ENCODE data around the gene NUP93. TPM values are rescaled to one million over a fixed set of nuclear protein-coding genes. Genes with fewer than 3 reads are reported as not detected.
"Not testable (repeated sequence)": the region's sequence is repeated elsewhere in the genome, so short reads cannot be mapped to it uniquely, and the experiment has no call there.

Gene NUP93
- total RNA-seq, 1 donor from 2014 or later = 57.0 TPM

DNA sequence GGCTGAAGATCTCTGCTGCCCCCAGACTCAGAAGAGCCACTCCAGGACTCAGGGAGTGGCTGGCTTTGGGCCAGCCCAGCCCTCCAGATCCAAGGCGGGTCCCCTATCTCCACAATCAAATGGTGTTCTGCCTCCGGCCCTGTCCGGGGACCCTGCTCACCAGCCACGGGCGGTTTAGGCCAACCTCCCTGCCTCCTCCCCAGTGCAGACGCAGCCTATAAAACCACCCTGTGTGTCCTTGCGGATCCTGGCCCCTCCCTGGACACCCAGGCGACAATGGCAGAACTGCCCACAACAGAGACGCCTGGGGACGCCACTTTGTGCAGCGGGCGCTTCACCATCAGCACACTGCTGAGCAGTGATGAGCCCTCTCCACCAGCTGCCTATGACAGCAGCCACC lies 135.0 kb downstream of the NUP93 start, which contains the start of gene SLC12A3:
Gene SLC12A3, plus strand, starts transcription at position 248 of the 400 bp plus-strand sequence. Its CDS starts 29 bp downstream, at position 277.
- no peak for DNase-seq (ENCODE audit: extremely low read depth, low read depth, low spot score)

DNA sequence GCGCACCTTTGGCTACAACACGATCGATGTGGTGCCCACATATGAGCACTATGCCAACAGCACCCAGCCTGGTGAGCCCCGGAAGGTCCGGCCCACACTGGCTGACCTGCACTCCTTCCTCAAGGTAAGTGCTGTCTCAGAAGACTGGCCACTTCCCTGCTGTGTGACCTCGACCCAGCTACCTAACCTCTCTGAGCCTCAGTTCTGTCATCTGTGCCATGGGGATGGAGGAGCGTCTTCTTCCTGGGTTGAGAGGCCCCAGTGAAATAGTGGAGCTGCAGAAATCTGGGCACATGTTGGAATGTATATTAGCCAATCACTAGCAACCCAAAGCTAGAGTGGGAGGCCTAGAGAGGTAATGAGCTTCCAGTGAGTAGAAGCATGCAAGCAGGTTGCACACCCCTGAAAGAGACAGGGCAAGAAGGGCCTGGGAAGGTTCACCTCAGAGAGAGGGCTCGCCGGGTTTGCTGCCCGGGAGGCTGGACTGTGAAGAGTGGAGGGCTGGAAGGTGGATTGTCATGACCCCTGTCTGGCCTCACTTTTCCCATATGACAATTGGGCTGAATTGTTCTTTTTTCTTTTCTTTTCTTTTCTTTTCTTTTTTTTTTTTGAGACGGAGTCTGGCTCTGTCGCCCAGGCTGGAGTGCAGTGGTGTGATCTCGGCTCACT lies 135.6 kb downstream of the NUP93 start:
- no peak for DNase-seq (ENCODE audit: extremely low read depth, low read depth, low spot score)

DNA sequence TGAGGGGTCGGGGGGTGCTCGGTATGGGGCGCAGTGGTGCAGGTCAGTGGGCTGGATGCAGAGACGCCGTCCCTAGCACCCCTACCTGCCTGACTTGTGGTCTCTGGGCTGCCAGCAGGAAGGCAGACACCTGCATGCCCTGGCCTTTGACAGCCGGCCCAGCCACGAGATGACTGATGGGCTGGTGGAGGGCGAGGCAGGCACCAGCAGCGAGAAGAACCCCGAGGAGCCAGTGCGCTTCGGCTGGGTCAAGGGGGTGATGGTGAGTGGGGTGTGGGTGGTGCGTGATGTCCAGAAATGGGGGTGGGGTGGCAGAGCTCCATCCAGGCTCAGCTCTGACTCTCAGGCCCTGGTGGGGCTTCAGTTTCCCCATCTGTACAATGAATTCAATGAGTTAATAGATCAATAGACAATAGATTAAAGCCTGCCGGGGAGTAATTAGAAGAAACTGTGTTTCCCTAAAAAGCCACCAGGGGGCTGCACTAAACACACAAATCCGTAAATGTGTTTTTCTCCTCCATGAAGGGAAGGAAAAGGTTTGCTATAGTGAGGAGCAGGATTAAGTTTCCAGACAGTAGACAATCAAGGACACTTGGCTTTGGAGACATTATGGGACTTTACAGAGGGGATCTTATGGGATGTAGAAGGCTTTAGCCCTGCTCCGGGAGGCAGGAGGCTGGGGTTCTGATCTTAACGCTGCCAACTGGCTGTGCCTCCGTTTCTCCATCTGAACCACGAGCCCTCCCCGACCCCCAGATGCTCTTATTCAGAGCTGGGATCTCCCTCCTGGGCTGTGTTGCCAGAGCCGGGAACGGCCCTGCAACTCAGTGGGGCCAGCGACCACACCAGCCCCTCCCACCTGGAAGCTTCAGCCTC lies 137.3 kb downstream of the NUP93 start:
- peak; percentile 36 for DNase-seq (ENCODE audit: extremely low read depth, low read depth, low spot score)

DNA sequence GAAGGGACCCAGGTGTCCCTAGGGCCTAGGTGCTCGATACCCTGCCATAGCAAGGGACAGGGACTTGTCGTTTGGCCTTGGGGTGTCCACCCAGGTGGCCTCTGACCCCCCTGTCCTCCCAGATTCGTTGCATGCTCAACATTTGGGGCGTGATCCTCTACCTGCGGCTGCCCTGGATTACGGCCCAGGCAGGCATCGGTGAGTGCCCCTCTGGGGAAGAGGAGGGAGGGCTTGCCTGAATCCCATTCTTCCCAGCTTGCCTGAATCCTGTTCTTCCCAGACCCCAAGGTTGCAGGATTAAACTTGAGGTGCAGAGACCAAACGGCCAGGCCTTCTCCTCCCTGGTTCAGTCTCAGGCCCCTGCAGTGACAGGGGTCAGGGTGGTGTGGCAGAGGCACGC lies 138.2 kb downstream of the NUP93 start:
- DNase-seq (ENCODE audit: extremely low read depth, low read depth, low spot score) = no peak

DNA sequence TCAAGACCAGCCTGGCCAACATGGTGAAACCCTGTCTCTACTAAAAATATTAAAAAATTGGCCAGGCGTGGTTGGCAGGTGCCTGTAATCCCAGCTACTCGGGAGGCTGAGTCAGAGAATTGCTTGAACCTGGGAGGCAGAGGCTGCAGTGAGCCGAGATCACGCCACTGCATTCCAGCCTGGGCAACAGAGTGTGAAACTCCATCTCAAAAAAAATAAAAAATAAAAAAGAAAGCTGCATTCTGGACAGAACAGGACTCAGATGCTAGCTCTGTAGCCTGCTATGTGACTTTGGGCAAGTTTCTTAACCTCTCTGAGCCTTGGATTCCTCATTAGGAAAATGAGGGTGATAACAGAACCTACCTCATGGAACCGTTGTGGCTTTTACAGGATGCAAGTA lies 138.8 kb downstream of the NUP93 start:
- DNase-seq (ENCODE audit: extremely low read depth, low read depth, low spot score) = not testable (repeated sequence)

DNA sequence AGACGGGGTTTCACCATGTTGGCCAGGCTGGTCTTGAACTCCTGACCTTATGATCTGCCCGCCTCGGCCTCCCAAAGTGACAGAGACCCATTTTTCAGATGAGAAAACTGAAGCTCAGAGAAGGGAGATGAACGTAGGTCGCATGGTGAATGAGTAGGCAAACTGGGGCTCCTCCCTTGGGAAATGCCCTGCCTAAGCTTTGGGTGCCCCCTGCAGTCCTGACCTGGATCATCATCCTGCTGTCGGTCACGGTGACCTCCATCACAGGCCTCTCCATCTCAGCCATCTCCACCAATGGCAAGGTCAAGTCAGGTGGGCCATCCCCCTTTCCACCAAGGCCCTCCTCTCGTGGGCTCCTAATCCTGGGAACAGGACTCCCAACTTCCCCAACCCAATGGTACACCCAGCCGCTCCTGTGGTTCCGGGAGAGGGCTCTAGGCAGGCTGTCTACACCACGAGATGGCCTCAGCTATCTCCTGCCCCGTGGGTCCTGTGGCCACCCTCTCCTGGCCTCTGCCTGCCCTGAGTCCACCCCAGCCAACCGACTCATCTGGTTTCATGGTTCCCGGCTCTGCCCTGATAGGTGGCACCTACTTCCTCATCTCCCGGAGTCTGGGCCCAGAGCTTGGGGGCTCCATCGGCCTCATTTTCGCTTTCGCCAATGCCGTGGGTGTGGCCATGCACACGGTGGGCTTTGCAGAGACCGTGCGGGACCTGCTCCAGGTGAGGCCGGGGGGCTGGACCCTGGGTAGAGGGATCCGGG lies 139.8 kb downstream of the NUP93 start:
- DNase-seq (ENCODE audit: extremely low read depth, low read depth, low spot score) = no peak

DNA sequence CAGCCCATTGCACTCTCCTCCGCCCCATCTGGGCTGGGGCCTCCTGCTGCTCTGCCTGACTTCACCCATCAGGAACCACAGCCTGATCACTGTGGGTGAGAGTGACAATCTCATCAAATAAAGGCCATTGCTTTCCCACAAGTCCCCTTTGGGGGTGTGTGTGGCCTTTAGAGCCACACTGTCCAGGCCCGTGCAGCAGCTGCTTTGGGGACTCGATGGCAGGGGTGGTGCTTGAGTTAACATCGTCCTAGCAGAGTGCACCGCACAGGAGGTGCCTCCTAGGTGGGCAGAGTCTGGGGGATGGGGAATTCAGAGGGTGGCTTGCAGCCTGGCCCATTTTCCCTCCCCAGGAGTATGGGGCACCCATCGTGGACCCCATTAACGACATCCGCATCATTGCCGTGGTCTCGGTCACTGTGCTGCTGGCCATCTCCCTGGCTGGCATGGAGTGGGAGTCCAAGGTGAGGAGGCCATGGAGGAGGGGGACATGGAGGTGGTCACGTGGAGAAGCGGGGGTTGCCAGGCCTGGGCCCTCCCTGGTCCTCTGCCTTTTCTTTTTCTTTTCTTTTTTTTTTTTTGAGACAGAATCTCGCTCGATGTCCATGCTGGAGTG lies 140.5 kb downstream of the NUP93 start:
- no peak for DNase-seq (ENCODE audit: extremely low read depth, low read depth, low spot score)

DNA sequence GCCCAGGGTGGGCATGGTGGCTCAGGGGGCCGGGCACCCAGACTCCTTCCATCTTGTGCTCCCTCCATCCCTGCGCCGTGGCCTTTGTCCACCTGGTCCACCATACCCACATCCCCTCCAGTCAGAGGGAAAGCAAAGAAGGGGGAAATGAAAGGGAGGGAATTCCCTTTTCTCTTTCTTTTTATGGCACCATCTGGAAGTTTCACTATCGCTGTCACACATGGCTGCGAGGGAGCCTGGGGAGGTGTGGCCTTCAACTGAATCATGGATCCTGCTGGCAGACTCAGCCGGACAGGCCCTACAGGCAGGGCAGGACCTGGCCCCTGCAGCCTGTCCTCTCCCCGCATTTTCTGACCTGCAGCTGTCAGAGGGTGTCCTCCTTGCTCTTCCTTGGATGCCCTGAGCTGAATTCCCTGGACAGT lies 141.3 kb downstream of the NUP93 start:
- DNase-seq (ENCODE audit: extremely low read depth, low read depth, low spot score) = no peak

DNA sequence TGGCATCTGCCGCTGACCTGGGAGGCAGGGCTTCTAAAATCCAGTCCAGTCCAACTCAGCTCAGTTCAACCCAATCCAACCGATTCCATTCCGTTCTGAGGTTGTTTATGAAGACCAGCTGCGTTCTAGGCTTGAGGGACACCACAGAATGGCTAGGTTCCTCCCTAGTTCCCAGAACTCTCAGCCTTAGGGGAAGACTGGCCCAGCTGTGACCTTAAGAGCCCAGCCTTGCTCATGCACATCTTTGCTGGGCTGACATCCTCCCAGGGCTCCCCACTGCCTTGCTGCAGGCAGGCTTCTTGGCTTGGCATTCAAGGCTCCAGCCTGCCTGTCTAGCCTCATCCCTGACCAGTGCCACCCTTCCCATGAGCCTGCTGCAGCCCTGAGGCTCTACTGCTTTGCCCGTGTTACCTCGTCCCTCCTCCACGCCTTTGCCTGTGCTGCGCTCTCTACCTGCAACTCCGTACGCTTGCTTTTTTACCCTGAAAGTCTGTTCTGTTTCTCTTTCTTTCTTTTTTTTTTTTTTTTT lies 143.0 kb downstream of the NUP93 start:
- no peak for DNase-seq (ENCODE audit: extremely low read depth, low read depth, low spot score)

DNA sequence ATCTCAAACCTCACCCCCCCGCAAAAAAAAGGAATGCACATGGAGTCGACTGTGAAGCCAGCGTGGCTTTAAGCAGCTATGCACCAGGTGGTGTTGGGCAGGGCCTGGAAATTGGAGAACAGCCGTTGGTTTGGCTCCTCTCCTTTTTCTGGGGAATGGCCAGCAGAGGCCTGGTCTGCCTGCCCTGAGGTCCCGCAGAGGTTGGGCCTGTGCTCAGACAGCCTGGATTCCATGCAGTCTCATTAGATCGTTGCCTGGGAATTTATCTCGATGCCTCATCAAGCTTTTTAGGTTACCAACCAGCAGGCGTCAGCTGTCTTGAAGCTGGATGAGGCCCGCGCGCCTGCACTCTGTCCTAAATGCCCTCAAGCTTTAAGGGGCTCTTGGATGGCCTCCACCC lies 144.9 kb downstream of the NUP93 start:
- no peak for DNase-seq (ENCODE audit: extremely low read depth, low read depth, low spot score)

DNA sequence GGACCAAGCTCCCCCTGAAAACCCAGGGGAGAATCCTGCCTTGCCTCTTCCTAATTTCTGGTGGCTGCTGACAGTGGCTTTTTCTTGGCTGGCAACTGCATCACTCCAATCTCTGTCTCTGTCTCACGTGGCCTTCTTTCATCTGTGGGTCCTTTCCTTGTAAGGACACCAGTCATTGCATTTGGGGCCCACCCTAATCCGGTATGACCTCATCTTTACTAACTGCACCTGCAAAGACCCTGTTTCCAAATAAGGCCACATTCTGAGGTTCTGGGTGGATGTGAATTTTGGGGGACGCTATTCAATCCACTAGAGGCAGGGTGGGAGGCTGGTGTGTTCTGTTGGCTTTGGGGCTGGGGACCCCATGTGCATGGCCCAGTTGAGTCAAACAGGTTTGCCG lies 146.1 kb downstream of the NUP93 start:
- no peak for DNase-seq (ENCODE audit: extremely low read depth, low read depth, low spot score)

DNA sequence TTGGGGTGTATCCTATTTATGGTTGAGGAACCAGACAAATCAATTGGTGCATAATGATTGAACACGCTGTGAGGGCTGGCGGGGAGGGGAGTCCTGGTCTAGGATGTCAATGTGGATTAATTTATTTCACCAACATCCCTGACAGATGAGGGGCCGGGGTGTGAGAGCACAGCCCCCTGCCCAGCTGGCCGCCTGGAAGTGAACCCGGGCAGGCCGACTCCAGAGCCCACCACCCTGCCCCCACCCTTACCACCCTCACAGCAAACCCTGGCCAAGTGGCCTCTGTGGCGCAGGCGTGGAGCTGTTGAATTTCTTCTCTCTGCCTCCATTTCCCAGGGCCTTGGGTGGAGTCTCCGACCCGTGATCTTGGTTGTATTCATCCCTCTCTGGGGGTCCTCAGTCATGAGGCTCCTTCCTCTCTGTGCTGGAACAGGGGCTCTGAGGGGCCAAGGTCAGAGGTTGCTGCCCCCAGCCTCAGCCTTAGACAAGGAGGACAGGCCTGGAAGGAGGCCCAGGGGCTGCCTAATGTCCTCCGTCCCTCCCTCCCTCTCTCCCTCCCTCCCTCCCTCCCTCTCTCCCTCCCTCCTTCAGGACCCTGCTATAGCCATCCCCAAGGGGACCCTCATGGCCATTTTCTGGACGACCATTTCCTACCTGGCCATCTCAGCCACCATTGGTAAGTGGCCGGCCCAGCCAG lies 147.7 kb downstream of the NUP93 start:
- DNase-seq (ENCODE audit: extremely low read depth, low read depth, low spot score) = no peak

DNA sequence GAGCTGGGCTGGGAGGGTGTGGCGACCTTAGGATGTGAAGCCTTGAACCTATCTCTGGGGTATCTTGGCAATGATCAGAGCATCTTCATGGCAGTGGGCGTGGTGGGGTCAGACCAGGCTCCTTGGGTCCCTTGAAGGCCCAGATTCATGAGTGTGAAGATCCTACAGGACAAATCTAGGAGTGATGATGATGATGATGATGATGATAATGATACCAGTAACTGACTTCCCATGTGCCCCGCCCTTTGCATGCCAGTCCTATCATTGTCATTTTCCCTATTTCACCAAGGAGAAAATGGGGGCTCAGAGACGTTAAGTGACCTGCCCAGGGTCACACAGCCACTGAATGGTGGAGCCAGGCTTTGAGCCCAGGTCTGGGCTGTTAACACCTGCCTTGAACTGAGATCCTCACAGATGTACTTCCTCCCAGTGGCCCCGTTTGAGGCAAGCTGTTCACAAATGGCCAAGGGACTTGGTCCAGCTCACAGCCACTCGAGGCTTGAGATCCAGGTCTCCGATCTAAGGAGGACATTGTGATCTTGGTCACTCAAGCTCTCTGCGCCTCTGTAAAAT lies 148.4 kb downstream of the NUP93 start:
- no peak for DNase-seq (ENCODE audit: extremely low read depth, low read depth, low spot score)

DNA sequence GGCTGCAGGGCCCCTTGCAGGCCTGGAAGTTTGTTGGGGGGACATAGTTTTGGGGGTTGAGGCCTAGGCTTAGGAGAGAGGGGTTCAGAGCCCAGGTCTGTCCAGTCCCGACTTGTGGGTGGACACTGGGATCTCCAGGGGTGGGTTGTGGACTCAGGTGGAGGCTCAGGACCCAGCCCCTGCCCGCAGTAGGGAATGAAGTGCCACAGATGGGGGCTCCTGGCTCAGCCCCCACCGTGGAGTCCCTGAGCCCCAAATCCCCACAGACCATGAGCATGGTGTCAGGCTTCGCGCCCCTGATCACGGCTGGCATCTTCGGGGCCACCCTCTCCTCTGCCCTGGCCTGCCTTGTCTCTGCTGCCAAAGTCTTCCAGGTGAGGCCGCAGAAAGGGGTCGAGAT lies 149.3 kb downstream of the NUP93 start:
- no peak for DNase-seq (ENCODE audit: extremely low read depth, low read depth, low spot score)

DNA sequence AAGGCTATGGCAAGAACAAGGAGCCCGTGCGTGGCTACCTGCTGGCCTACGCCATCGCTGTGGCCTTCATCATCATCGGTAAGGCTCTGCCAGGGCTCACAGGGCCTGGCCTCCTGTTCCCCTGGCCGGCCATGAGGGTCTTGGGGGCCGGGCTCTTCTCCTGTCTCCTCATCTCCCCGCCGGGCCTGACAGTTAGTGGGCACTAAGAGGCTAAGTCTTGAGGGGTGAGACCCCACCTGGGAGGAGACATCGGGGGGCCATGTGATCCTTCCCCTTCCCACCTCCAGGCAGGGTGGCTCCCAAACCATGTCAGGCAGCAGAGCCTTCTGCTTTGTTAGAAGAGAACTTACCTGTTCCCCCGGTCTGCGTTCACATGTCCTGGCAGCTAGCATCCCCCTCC lies 150.2 kb downstream of the NUP93 start:
- DNase-seq (ENCODE audit: extremely low read depth, low read depth, low spot score) = no peak

DNA sequence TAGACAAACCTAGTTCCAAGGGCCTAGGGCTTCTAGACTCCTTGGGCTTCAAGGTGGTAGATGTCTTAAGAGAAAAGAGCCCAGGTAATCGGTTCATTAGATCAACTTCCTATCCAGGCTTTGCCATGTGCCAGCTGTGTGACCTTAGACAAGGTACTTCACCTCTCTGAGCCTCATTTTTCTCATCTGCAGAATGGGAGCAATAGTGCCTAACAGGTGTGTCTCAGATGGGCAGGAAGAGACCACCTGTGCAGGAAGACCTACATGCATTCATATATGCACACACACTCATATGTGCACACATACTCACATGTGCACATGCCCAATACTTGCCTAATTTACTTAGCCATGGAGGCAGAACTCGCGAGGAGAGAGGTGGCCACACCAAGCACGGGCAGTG lies 150.8 kb downstream of the NUP93 start:
- DNase-seq (ENCODE audit: extremely low read depth, low read depth, low spot score) = no peak

DNA sequence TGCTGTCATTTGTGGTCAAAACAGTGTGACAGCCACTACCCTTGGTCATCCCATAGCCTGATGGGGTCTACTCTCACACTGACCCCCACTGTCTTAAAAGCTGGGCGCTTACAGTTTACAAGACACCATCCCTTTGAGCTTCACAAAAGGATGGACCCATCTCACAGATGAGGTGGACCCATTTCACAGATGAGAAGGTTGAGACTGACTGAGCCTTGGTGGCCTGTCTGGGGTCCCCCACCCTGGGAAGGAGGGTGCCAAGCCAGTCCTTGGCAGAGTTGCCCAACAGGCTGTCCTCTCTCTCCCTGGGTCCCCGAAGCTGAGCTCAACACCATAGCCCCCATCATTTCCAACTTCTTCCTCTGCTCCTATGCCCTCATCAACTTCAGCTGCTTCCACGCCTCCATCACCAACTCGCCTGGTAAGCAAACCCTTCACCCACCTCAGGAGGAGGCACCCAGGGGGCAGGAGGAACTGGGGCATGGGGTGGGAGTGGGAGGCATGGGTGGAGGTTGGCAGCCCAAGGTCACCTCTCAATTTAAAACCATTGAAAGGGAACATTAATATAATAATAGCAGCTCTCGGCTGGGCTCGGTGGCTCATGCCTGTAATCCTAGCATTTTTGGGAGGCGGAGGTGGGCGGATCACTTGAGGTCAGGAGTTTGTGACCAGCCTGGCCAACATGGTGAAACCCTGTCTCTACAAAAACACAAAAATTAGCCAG lies 152.3 kb downstream of the NUP93 start:
- DNase-seq (ENCODE audit: extremely low read depth, low read depth, low spot score) = no peak

DNA sequence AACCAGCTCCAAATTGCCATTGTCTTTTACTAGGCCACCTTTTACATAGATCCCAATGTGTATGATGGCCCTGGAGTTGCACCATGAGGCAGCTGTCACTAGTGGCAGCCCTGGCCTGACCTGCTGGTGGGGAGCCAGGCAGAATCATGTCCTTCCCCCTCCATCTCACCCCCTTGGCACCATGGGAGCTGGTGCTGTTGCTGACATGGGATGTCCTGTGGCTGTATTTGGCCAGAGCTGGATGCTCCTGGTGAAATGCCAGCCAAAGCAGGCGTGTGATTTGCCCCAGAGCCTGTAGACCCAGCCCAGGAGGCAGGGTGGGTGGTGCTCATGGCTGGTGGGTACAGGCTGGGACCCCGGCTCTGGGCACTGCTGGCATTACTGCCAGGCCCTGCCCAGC lies 153.7 kb downstream of the NUP93 start:
- no peak for DNase-seq (ENCODE audit: extremely low read depth, low read depth, low spot score)

DNA sequence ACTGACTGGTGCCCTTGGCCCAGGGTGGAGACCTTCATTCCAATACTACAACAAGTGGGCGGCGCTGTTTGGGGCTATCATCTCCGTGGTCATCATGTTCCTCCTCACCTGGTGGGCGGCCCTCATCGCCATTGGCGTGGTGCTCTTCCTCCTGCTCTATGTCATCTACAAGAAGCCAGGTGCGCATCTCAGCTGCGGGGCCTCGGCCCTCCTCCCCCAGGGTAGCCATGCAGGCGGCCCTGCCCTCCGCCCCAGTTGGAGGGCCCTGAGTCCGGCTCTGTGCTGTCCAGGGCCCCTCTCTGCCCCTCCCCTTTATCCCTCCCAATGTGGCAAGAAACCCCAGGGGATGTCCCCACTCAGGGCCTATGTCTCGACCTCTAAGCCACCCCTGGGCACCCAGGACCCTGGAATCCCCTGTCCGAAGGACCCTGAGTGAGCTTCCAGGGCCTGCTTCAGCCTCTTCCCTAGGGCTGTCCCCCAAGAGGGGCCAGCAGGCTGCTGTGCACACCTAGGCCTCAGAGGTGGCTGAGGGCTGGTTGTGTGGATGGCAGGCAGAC lies 154.2 kb downstream of the NUP93 start:
- no peak for DNase-seq (ENCODE audit: extremely low read depth, low read depth, low spot score)
